Muscle of back (tissue), 11 donors: ENCODE measurements around the gene CREB5. TPM values are rescaled to one million over a fixed set of nuclear protein-coding genes. Genes with fewer than 3 reads are reported as not detected.
A peak's percentile ranks its signal among the peaks of the same experiment; 100 is the strongest.

Experiments
- DNase-seq, 3 donors: peaks; one replicate each; pipeline versions ENCODE4 v3.0.0 to v3.0.0-alpha.2; 2013
- polyA plus RNA-seq, 10 donors: library from polyadenylated mRNA; unstranded; fragments of 120-200 nt; gene quantifications; one replicate each; pipeline ENCODE4 v1.2.1, GENCODE V29; 2013; ENCODE audit not compliant: insufficient read length in 10 of 10

The CREB5 gene
- polyA plus RNA-seq, 10 donors: 23.7 to 41.3 (median 31.9) TPM

DNA sequence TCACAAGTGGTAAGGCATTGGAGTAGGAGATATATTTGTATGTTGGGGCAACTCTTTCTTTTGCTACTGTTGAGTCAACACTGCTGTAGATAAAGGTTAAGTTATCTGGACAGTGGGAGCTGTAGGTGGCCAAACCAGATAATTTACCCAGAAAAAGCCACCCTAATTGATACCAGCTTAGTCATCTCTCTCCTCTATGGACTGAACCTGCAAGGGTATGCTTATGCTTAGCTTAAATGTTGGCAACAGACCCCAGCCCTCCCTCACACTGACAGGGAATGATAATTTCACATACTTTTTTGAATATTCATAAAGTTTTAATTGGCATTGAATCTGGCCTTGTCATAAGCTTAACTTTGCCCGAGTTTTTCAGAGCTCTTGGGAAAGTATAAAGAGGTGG, 66.3 kb downstream of the CREB5 start:
- no peak for DNase-seq

DNA sequence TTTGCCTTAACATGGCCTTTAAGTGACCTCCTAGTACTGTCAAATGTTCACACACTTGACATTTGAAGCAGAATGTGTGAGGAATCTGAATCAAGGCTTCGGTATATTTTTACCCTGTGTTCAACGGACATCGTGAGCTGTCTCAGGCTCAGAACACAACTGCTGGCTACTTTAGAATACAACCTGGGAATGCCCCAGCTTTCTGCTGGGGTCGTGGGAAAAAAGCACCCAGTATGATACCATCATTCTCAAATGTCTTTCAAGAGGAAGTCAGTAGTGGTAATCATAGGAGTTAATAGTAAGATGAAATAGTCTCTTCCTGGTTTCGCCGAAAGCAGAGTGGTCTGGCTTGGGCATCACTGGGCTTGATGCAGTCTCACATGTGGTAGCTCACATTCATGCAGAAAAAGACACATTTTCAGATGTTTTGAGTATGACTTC, 67.2 kb downstream of the CREB5 start:
- no peak for DNase-seq

DNA sequence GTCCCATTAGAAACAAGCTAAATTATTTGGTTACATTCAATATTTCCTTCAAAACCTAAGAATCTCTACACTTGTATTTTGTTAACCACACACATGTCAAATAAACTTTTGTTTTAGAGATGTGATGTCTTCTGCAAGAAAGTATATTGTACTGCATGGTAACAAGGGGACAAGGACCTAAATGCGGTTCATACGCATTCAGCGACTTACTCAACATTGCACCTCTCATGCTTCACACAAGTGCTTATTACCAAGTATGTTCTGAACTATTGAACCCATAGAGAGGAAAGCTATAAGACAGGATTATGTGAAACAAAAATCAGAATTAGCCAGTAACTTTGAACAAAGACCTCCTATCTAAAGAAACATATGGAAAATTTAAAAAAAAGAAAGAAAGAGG, 68.3 kb downstream of the CREB5 start:
- DNase-seq: no peak

DNA sequence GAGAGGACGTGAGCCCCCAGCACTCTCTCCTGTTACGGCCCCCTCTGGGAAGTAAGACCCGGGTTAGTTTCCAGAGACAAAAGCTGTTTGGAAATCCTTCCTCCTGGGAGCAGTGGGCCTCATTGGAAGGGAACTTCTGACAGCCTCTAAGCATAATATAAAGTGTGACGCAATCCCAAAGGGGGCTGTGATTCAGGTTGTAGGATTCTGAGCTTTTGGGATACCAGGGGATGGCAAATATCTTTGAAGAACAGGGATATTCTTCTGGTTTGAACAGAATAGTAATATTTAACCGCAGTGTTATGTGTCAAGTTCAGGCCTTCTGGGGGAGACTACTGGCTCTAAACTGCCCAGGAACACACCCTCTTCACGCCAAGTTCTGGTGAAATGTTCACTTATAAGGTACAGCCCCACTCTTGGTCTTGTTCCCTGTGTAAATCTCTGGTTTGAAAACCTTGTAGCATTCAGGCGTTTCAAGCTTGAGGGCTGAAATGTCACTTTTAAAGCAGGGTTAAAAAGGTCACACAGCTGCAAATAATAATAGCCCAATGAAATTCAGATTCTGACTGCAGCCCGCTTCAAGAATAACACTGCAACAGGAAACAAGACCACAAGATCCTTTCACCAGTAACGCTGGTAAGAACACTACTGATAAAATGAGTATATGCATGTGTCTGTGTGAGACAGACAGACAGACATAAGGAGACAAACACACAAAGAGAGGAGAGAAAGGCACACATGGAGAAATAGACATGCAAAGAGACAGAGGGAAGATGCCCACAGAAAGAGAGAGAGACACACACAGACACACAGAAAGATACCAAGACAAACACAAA, 69.0 kb downstream of the CREB5 start:
- peak; percentile 28 to 86 (median 84) for DNase-seq

DNA sequence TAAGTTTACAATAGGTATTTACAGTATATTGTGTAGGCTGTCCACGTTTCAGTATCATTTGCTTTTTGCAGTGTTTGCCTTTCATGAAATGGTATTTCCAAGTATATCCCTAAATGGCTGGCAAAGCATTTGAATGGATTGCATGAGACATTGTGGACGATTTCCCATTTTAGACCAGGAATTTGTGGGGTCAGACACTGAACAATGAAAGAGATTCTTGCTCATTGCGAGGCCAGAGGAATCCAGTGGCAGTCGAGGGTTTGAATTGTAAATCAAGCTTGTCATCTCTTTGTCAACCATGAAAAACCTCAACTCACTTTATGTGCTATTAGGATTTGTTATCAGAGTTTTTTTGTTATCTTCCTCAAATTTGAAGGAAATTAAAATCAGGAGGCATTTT, 70.8 kb downstream of the CREB5 start:
- DNase-seq: peak in 1 of 3 donors; percentile 52

DNA sequence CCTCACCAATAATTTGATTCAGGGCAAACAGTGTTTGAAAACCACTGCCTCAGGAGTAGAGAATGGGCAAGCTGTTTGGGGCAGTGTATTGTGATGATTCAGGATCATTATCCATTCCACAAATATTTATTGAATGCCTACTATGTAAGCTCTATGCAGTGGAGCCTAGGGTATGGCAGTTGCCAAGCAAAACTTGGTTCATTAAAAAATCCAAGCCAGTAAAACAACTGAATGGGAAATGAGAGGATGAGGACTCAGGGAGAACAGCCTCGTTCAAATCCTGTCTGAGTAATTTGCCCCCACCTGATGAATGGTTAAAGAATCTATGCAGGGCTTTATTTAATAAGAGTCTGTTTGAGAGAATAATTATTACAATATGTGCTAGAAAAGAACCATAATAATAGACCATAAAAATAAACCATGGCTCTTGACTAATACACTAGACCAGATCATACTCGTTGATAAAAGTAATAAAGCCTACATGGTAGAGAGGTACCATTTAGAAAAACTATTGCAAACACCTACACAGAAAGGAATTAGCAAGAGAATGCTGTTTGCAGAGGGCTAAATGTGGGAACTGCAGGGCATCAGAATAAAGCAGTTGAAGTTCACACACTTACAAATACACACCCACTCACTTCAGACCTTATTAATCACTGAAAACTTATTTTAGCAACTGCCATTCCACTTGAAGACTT, 71.7 kb downstream of the CREB5 start:
- DNase-seq: peak in 1 of 3 donors; percentile 78

DNA sequence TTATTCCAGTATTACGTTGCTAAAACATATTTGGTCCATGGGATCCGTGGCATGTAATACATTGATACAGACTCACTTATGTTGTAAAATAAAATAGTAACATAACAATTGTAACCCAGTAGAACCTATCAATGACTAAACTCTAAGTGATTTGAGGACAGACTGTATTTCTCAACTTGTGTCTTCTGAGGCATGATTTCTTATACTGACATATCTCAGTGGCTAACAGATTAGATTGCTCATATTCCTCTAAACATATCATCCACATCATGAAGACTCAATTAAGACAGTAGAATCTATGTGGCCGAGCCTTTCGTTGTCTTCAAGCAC, 72.3 kb downstream of the CREB5 start:
- no peak for DNase-seq

DNA sequence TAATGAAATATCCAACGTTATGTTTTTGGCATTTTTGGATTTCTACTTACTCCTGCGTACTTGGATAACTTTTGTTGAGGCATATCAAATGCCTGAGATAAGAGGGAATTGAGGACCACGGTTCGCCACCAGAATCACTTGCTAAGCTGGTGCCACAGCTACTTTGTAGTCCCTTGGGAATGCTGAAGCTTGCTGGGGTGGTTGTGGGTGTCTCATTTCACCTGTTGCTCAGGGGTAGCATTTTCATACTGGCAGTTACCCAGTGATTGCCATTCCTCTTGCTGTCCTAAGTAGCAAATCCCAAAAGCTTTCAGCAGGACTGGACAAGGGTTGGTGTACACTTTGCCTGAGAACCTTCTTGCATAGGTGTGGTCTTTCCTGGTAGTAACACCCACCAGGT, 75.2 kb downstream of the CREB5 start:
- DNase-seq: no peak

DNA sequence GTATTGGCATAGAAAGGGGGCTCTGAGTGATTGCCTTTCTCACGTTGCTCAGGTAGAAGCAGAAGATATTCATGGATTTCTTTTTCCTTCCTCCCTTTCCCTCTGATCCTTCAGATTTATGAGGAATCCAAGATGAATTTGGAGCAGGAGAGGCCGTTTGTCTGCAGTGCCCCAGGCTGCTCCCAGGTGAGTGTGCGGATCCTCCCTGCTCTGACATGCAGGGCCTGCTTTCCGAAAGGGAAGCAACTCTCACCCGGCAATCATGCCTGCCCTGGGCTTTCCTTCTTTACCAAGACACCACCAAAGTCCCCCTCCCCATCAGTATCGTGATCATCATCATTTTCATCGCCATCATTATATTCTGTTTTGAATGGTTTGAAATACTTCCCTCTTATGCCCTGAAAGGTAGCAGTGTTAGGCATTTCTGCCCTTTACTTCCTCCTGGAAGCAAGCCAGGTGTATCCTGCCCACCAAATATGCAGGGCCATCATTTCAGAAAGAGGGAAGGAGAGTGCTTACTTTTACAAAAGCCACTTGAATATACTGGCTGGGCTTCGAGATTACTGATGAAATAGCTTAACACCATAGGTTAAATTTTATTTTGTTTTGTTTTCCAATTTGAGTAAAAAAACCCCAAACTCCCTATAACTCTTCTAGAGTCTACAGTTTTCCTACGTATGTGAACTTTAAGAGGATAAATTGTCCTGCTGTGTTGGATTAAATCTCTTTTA, 75.9 kb downstream of the CREB5 start:
- peak in 1 of 3 donors; percentile 52 for DNase-seq

DNA sequence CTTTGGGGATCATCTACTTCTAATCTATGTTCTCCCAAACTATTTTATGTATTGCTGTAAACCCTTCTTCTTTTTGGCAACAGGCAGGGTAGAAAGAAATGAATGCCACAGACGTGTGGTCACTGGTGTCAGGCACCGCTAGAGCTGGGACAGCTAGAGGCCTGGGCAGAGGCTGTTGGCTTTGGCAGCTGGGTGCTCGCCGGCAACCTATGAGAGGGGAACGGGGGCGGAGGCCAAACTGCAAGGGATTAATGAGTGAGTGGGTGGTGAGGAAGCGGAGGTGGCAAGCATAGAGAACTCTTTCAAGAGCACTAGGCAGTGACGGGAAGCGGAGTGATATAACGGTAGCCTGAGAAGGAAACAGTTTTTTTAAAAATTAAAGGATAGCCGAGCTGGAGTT, 78.5 kb downstream of the CREB5 start:
- DNase-seq: no peak

DNA sequence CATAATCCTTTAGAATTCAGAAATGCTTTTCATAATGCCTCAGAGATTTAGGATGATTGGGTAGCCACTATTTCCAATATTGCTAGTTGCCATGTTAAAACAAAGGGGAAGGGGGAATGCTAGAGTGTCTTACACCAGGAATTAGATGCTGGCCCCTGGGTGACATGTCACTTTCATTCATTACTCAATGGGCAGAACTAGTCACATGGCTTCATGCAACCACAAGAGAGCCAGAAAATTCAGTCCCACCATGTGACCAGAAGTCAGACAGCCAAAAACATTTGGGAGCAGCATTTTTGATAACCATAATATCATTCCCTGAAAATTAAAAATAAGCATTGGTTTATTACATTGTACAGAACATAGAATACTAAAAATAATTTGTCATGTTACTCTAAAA, 81.2 kb downstream of the CREB5 start:
- no peak for DNase-seq

DNA sequence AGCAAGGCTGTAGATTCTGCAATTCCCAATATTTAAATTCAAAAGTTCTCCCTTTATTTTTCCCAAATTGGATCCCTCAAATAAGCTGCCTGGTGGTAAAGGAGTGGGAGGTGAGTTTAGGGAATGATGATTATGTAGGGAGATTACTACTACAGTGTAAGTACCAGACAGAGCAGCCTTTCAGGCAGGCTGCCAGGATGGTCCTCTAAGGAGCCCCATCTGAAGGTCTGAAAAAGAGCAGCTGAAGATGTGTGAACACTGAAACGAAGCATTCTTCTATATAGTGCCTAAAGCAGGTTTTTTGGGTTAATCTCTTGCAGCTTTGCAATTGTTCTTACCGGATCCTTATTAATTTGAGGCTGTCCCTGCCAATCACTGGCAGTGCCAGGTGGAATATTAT, 84.7 kb downstream of the CREB5 start:
- peak in 1 of 3 donors; percentile 72 for DNase-seq

DNA sequence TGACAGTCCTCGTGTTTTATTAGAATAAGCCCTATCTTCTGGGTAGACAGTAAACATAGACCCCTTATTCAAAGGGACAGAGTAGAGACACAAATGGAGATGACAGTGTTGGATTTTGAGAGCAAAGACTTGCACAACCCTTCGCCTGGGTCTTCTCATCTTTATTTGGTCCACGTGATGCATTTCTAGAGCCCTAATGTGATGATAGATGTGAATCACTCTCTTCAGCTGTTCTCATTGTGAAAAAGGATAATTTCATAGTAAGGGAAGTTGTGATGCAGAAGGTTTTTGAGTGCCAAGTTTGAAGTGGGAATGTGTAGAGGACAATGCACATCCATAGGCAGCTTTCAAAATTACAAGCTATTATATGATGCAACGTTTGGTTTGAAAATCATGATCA, 86.3 kb downstream of the CREB5 start:
- DNase-seq: no peak

DNA sequence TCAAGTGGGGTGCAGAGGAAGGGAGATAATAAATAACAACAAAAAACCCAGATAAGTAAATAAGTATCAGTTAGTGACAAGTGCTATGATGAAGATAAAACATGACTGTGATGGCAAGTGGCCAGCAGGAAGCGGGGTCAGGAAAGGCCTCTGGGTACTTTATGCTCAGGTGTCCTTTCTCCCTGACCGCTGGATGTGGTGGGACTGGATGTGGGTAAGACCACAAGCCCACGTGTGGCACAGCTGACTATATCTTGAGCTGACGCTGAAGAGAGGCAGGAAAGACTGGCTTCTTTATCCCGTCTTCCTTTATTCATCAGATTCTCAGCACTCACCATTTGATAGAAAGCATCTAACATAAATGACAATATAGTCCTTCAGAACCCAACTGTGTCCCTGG, 87.8 kb downstream of the CREB5 start:
- no peak for DNase-seq

DNA sequence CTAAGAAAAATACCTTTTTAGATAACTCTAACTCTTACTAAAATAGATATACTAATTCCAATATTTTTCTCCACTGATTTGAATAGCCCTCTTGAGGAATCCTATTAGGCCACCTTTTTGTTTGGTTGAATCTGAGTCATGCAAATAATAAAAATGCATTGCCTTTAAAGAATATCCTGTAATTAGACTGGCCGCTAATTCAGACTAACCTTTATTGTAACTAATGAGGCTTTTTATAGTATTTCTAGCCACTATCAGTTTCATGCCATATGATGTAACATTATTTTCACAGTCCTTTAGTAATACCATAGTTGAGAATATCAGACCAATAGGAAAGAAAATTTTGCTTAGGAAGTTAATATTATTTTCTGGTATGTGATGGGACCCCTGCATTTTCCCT, 90.1 kb downstream of the CREB5 start:
- no peak for DNase-seq

DNA sequence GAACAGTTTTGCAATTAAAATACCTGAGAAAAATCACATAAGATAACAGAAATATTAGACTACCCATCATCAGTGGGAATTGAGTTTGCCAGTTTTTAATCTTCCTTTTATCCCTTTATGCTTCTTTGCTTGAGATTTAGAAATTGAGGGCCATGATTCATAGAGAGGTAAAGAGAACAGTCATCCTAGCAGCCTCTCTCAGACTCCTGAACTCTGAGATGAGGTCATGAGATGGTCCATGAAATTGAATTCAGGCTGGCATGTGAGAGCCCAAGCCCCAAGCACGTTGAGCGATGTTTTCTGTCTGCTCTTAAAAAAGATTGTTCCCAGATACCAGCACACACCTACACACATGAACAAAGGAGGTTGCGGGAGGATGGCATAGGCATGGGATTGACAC, 91.1 kb downstream of the CREB5 start:
- no peak for DNase-seq

DNA sequence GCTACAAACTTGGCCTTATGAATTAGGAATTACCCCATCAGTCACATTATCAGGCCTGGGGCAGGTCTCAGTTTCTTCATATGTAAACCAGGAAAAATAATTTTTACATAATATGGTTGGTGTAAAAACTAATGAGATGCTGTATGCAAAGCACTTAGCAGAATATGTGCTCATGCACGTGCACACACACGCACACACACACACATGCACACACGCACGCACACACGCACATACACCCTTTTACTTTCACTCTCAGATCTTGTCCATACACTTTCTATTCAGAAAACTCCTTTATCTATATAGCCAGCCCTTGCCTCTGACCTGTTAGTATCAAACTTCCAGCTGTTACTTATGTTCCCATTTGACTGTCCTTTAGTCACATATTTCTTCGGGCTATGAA, 92.7 kb downstream of the CREB5 start:
- DNase-seq: no peak

DNA sequence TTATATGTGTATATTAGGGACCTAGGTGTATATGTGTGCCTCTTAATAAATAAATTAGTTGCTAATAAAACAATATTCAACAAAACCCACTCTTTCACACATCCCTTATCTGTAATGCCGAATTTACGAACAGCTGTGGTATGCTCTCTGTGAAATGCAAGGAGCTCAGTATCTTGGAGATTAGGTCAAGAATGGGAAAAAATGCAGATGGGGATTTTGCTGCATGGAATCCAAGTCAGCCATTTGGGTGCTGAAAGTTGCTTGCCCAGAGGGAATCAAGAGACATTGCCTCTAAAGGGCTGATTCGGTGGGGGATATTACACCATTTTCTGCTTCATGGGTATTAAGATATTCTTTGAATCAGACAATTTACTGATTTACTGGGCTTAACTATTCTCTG, 93.5 kb downstream of the CREB5 start:
- DNase-seq: no peak

DNA sequence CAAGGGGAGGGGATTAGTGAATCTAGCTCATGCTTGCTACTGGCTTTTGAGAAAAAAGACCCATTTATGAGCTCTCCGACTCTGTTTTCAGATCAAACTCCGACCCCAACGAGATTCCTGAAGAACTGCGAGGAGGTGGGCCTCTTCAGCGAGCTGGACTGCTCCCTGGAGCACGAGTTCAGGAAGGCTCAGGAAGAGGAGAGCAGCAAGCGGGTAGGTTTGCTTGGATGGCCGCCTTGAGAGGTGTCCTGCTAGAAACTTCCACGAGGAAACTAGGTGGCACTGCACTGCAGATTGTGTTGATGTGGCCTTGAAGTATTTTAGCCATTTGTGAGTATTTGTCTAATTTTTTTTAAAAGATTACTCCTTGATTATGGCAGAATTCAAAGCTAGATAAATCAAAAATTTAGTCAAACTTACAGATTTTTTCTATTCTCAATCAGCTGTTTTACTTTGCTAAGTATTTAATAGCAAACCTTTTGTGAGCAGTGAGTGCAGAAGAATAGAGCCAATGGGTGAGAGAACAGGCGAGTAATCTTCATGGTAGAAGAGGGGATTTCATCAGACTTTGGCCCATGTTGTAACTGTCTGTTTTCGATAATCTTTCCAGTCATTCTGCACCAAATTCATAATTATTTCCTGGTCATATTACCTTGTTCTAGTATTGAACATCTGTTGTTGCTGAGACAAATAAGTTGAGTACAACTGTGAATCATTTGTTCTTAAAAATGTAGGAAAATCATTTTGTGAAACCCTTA, 95.4 kb downstream of the CREB5 start:
- no peak for DNase-seq

DNA sequence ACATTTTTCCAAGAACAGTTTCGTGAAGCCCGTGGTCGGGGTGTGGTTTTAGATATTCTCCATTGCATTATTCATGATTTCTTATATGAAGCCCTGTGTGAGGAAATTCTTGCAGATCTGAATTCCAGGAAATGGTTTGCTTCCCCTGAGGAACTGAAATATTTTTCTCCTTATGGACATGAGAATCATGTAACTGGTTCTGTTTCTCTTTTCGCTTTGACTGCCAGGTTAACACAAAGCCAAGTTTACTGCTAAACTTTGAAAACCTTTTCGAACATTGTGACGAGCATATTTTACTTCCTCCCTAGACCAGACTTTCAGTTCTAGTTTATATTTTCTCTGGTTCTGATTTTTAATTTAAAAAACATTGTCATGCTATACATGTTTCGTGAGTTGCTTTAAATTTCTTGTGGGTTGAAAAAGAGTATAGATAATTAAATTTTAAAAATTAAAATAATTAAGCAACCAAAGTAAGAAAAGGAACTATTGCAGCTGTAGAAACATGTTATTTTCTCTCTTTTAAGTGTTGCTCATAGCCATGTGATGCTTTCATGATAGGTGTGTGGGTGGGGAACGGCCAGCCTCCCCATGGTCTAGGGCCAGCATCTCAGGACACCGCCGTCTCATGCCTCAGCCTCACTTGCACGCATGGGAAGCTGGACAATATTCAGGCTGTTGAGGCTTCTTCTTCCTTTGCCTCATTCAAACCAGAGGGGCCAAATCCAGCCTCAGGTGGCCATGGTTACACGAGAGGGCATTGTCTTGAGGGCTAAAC, 97.1 kb downstream of the CREB5 start:
- peak; percentile 53 to 85 (median 65) for DNase-seq

DNA sequence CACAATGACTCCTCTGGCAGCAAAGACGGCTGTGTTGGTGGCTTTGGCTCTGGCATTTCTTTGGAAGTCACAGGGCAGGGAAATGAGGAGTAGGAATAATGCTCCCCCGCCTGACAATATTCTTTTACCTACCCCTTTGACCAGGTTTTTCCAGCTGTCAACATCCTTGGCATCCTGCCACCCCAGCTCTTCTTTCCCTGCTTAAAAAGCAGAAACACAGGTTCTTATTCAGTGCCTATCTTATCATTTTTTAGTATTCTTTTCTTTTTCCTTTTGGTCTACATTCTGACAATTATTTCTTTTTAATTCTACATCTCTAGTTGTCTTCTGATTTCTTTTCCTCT, 97.7 kb downstream of the CREB5 start:
- peak in 1 of 3 donors; percentile 49 for DNase-seq
